HPDE6-E6E7 (cell line): Measurements from ENCODE around the gene RSU1.

ENCODE experiments used
- DNase-seq: peaks from one replicate; pipeline ENCODE4 v3.0.0; 2011; ENCODE audit warnings: missing footprints; ENCODE audit errors: extremely low spot score

The RSU1 gene

GRCh38 chr10:16741540-16741939 is 75.7 kb downstream of the RSU1 start:
- no peak for DNase-seq

GRCh38 chr10:16737420-16737819 is 79.8 kb downstream of the RSU1 start:
- no peak for DNase-seq

- DNase-seq = no peak
Observed at GRCh38 chr10:16735671-16736070, 81.6 kb downstream of the RSU1 start.

GRCh38 chr10:16732376-16732775 is 84.8 kb downstream of the RSU1 start:
- DNase-seq = no peak

GRCh38 chr10:16728266-16728665 is 89.0 kb downstream of the RSU1 start:
- DNase-seq = no peak

GRCh38 chr10:16727666-16728065 is 89.6 kb downstream of the RSU1 start:
- DNase-seq = no peak

GRCh38 chr10:16724509-16724908 is 92.7 kb downstream of the RSU1 start:
- DNase-seq = no peak

GRCh38 chr10:16720812-16721211 is 96.4 kb downstream of the RSU1 start:
- no peak for DNase-seq

- DNase-seq = no peak
Observed at GRCh38 chr10:16717622-16718395, 99.4 kb downstream of the RSU1 start.

GRCh38 chr10:16716051-16716450 is 101.2 kb downstream of the RSU1 start:
- DNase-seq = no peak

- no peak for DNase-seq
Observed at GRCh38 chr10:16713290-16713689, 103.9 kb downstream of the RSU1 start.

- DNase-seq = no peak
Observed at GRCh38 chr10:16712883-16713282, 104.3 kb downstream of the RSU1 start.

GRCh38 chr10:16700331-16700730 is 116.9 kb downstream of the RSU1 start:
- DNase-seq = no peak

- DNase-seq = no peak
Observed at GRCh38 chr10:16699435-16700057, 117.7 kb downstream of the RSU1 start.

- no peak for DNase-seq
Observed at GRCh38 chr10:16698461-16698860, 118.8 kb downstream of the RSU1 start.

GRCh38 chr10:16690417-16690816 is 126.8 kb downstream of the RSU1 start:
- DNase-seq = no peak

GRCh38 chr10:16689696-16690095 is 127.5 kb downstream of the RSU1 start:
- DNase-seq = no peak

- no peak for DNase-seq
Observed at GRCh38 chr10:16689227-16689626, 128.0 kb downstream of the RSU1 start.

- no peak for DNase-seq
Observed at GRCh38 chr10:16686054-16686902, 130.9 kb downstream of the RSU1 start.

GRCh38 chr10:16685551-16685950 is 131.7 kb downstream of the RSU1 start:
- no peak for DNase-seq

GRCh38 chr10:16681521-16681920 is 135.7 kb downstream of the RSU1 start:
- no peak for DNase-seq

GRCh38 chr10:16679511-16679910 is 137.7 kb downstream of the RSU1 start:
- DNase-seq = no peak

- no peak for DNase-seq
Observed at GRCh38 chr10:16675334-16675733, 141.9 kb downstream of the RSU1 start.
